ENCODE data around the gene ADGRV1.

The ADGRV1 gene

GRCh38 chr5:91104062-91104448, 545.5 kb downstream of the ADGRV1 start:
- DNase-seq (ENCODE audit: low read depth in 1 of 2, low spot score in 1 of 2) = no peak
- in situ Hi-C loops (cut with HindIII; ENCODE audit: low pct_unique_long_range_greater_than_20kb, low sequenced_read_pairs) = no loop called here
- no peak for TF ChIP-seq JUND (IDR thresholded peaks at IDR 0.05; ENCODE audit: low read depth)

- no peak for DNase-seq (ENCODE audit: low read depth in 1 of 2, low spot score in 1 of 2)
- in situ Hi-C loops (cut with HindIII; ENCODE audit: low pct_unique_long_range_greater_than_20kb, low sequenced_read_pairs) = no loop called here
- no peak for TF ChIP-seq JUND (IDR thresholded peaks at IDR 0.05; ENCODE audit: low read depth)
These were observed 548.4 kb downstream of the ADGRV1 start for GRCh38 chr5:91106842-91107511.

GRCh38 chr5:91109634-91110033, 551.0 kb downstream of the ADGRV1 start:
- TF ChIP-seq JUND (IDR thresholded peaks at IDR 0.05; ENCODE audit: low read depth) = no peak
- in situ Hi-C loops (cut with HindIII; ENCODE audit: low pct_unique_long_range_greater_than_20kb, low sequenced_read_pairs) = no loop called here
- no peak for DNase-seq (ENCODE audit: low read depth in 1 of 2, low spot score in 1 of 2)

- no peak for DNase-seq (ENCODE audit: low read depth in 1 of 2, low spot score in 1 of 2)
- in situ Hi-C loops (cut with HindIII; ENCODE audit: low pct_unique_long_range_greater_than_20kb, low sequenced_read_pairs) = no loop called here
- TF ChIP-seq JUND (IDR thresholded peaks at IDR 0.05; ENCODE audit: low read depth) = no peak
These were observed 552.1 kb downstream of the ADGRV1 start for GRCh38 chr5:91110686-91111085.

- in situ Hi-C loops (cut with HindIII; ENCODE audit: low pct_unique_long_range_greater_than_20kb, low sequenced_read_pairs) = no loop called here
- TF ChIP-seq JUND (IDR thresholded peaks at IDR 0.05; ENCODE audit: low read depth) = no peak
- no peak for DNase-seq (ENCODE audit: low read depth in 1 of 2, low spot score in 1 of 2)
These were observed 553.1 kb downstream of the ADGRV1 start for GRCh38 chr5:91111473-91112238.

- no peak for DNase-seq (ENCODE audit: low read depth in 1 of 2, low spot score in 1 of 2)
- no peak for TF ChIP-seq JUND (IDR thresholded peaks at IDR 0.05; ENCODE audit: low read depth)
- in situ Hi-C loops (cut with HindIII; ENCODE audit: low pct_unique_long_range_greater_than_20kb, low sequenced_read_pairs) = no loop called here
These were observed 556.1 kb downstream of the ADGRV1 start for GRCh38 chr5:91114658-91115057.

GRCh38 chr5:91118354-91118753, 559.8 kb downstream of the ADGRV1 start:
- in situ Hi-C loops (cut with HindIII; ENCODE audit: low pct_unique_long_range_greater_than_20kb, low sequenced_read_pairs) = no loop called here
- TF ChIP-seq JUND (IDR thresholded peaks at IDR 0.05; ENCODE audit: low read depth) = no peak
- no peak for DNase-seq (ENCODE audit: low read depth in 1 of 2, low spot score in 1 of 2)

- no peak for DNase-seq (ENCODE audit: low read depth in 1 of 2, low spot score in 1 of 2)
- in situ Hi-C loops (cut with HindIII; ENCODE audit: low pct_unique_long_range_greater_than_20kb, low sequenced_read_pairs) = no loop called here
- no peak for TF ChIP-seq JUND (IDR thresholded peaks at IDR 0.05; ENCODE audit: low read depth)
These were observed 560.2 kb downstream of the ADGRV1 start for GRCh38 chr5:91118796-91119195.

GRCh38 chr5:91119217-91119616, 560.6 kb downstream of the ADGRV1 start:
- in situ Hi-C loops (cut with HindIII; ENCODE audit: low pct_unique_long_range_greater_than_20kb, low sequenced_read_pairs) = no loop called here
- no peak for TF ChIP-seq JUND (IDR thresholded peaks at IDR 0.05; ENCODE audit: low read depth)
- DNase-seq (ENCODE audit: low read depth in 1 of 2, low spot score in 1 of 2) = no peak

- no peak for DNase-seq (ENCODE audit: low read depth in 1 of 2, low spot score in 1 of 2)
- in situ Hi-C loops (cut with HindIII; ENCODE audit: low pct_unique_long_range_greater_than_20kb, low sequenced_read_pairs) = no loop called here
- no peak for TF ChIP-seq JUND (IDR thresholded peaks at IDR 0.05; ENCODE audit: low read depth)
These were observed 561.6 kb downstream of the ADGRV1 start for GRCh38 chr5:91119981-91120850.

- in situ Hi-C loops (cut with HindIII; ENCODE audit: low pct_unique_long_range_greater_than_20kb, low sequenced_read_pairs) = no loop called here
- no peak for DNase-seq (ENCODE audit: low read depth in 1 of 2, low spot score in 1 of 2)
These were observed 562.9 kb downstream of the ADGRV1 start for GRCh38 chr5:91121347-91121993.

GRCh38 chr5:91122651-91123050, 564.1 kb downstream of the ADGRV1 start:
- TF ChIP-seq JUND (IDR thresholded peaks at IDR 0.05; ENCODE audit: low read depth) = no peak
- DNase-seq (ENCODE audit: low read depth in 1 of 2, low spot score in 1 of 2) = no peak
- in situ Hi-C loops (cut with HindIII; ENCODE audit: low pct_unique_long_range_greater_than_20kb, low sequenced_read_pairs) = no loop called here

More at GRCh38 chr5:91121347-91121993, 562.9 kb downstream of the ADGRV1 start:
- no peak for TF ChIP-seq JUND (IDR thresholded peaks at IDR 0.05; ENCODE audit: low read depth)
